Mesenchymal stem cell (in vitro differentiated cells and primary cell): ENCODE results near the gene ETFA.
A peak's percentile ranks its signal among the peaks of the same experiment; 100 is the strongest.

Experiments used
- DNase-seq: peaks from one replicate; pipeline ENCODE4 v3.0.0-alpha.2; 2013
- H2AFZ ChIP-seq: one replicate; pipeline ENCODE4 v1.6.1; 2013; ENCODE audit warnings: low read depth, mild to moderate bottlenecking, control low read depth, inconsistent platforms, low read length, moderate library complexity
- H2AK5ac ChIP-seq: 2 replicates; pipeline ENCODE4 v1.6.1; 2013; ENCODE audit warnings: low read length, moderate library complexity, mild to moderate bottlenecking, inconsistent platforms; ENCODE audit not compliant: severe bottlenecking
- H2BK120ac ChIP-seq: one replicate; pipeline ENCODE4 v1.6.1; 2013; ENCODE audit warnings: low read depth, mild to moderate bottlenecking, inconsistent platforms, low read length, moderate library complexity
- H2BK12ac ChIP-seq, 2 experiments: one replicate each; pipeline ENCODE4 v1.6.1; 2013; ENCODE audit warnings: inconsistent platforms in 2 of 2, low read length in 2 of 2, mild to moderate bottlenecking in 2 of 2, moderate library complexity in 2 of 2, control low read depth in 1 of 2
- H2BK15ac ChIP-seq: one replicate; pipeline ENCODE4 v1.6.1; 2013; ENCODE audit warnings: mild to moderate bottlenecking, low read depth, inconsistent platforms; ENCODE audit not compliant: poor library complexity, severe bottlenecking
- H2BK5ac ChIP-seq: 2 replicates; pipeline ENCODE4 v1.6.1; 2013; ENCODE audit warnings: low read depth, mild to moderate bottlenecking, low read length, control low read depth, inconsistent platforms; ENCODE audit not compliant: poor library complexity, severe bottlenecking
- H3K14ac ChIP-seq, 2 experiments: one replicate each; pipeline ENCODE4 v1.6.1; 2013; ENCODE audit warnings: inconsistent platforms in 2 of 2, low read length in 2 of 2, control low read depth in 1 of 2, mild to moderate bottlenecking in 1 of 2, moderate library complexity in 1 of 2
- H3K18ac ChIP-seq, 2 experiments: one replicate each; pipeline ENCODE4 v1.6.1; 2013; ENCODE audit warnings: inconsistent platforms in 2 of 2, low read length in 2 of 2, control low read depth in 1 of 2, low read depth in 1 of 2, mild to moderate bottlenecking in 1 of 2
- H3K23ac ChIP-seq, 2 experiments: one replicate each; pipeline ENCODE4 v1.6.1; 2013; ENCODE audit warnings: inconsistent platforms in 2 of 2, low read length in 2 of 2, mild to moderate bottlenecking in 2 of 2, moderate library complexity in 2 of 2, control low read depth in 1 of 2
- H3K27ac ChIP-seq: 2 replicates; pipeline ENCODE4 v1.5.1; 2013; ENCODE audit warnings: mild to moderate bottlenecking, moderate library complexity, low read length, control low read depth, inconsistent platforms; ENCODE audit not compliant: poor library complexity, severe bottlenecking
- H3K27me3 ChIP-seq, 2 experiments: 2 replicates each; pipeline versions ENCODE4 v1.6.1 to v1.7.0; 2013; ENCODE audit warnings: low read length in 2 of 2, mild to moderate bottlenecking in 2 of 2, moderate library complexity in 2 of 2, control low read depth in 1 of 2, inconsistent platforms in 1 of 2; ENCODE audit not compliant: control insufficient read depth in 1 of 2, insufficient read depth in 1 of 2
- H3K36me3 ChIP-seq, 2 experiments: 2 replicates each; pipeline versions ENCODE4 v1.6.1 to v1.7.0; 2013; ENCODE audit warnings: low read length in 2 of 2, control low read depth in 1 of 2, inconsistent platforms in 1 of 2, low read depth in 1 of 2, mild to moderate bottlenecking in 1 of 2; ENCODE audit not compliant: insufficient read depth in 2 of 2, control insufficient read depth in 1 of 2
- H3K4ac ChIP-seq, 2 experiments: one replicate each; pipeline ENCODE4 v1.6.1; 2013; ENCODE audit warnings: inconsistent platforms in 2 of 2, low read length in 2 of 2, mild to moderate bottlenecking in 2 of 2, moderate library complexity in 2 of 2, control low read depth in 1 of 2, low read depth in 1 of 2
- H3K4me1 ChIP-seq: 2 replicates; pipeline ENCODE4 v1.6.1; 2013; ENCODE audit warnings: low read depth, low read length, control low read depth; ENCODE audit not compliant: control insufficient read depth, insufficient read depth
- H3K4me2 ChIP-seq: 2 replicates; pipeline ENCODE4 v1.6.1; 2013; ENCODE audit warnings: low read length, mild to moderate bottlenecking, inconsistent platforms; ENCODE audit not compliant: poor library complexity, severe bottlenecking
- H3K4me3 ChIP-seq, 2 experiments: 2 replicates each; pipeline versions ENCODE4 v1.5.1 to v1.7.0; 2013; ENCODE audit warnings: low read length in 2 of 2, mild to moderate bottlenecking in 2 of 2, control low read depth in 1 of 2, low read depth in 1 of 2; ENCODE audit not compliant: insufficient read depth in 1 of 2
- H3K79me1 ChIP-seq: replicated peaks from 2 replicates; pipeline ENCODE4 v1.6.1; 2013; ENCODE audit warnings: mild to moderate bottlenecking, control low read depth, low read length, inconsistent platforms; ENCODE audit not compliant: poor library complexity, severe bottlenecking
- H3K9ac ChIP-seq: 2 replicates; pipeline ENCODE4 v1.7.0; 2013; ENCODE audit warnings: mild to moderate bottlenecking, low read length, moderate library complexity
- H3K9me3 ChIP-seq: 2 replicates; pipeline ENCODE4 v1.7.0; 2013; ENCODE audit warnings: mild to moderate bottlenecking, low read length; ENCODE audit not compliant: control insufficient read depth
- H4K8ac ChIP-seq: one replicate; pipeline ENCODE4 v1.6.1; 2013; ENCODE audit warnings: inconsistent platforms, mild to moderate bottlenecking, low read length, moderate library complexity
- H4K91ac ChIP-seq: one replicate; pipeline ENCODE4 v1.6.1; 2013; ENCODE audit warnings: mild to moderate bottlenecking, low read length, inconsistent platforms
- WGBS: methylation state at CpG from one replicate; pipeline ENCODE4 v1.1.7; 2013; ENCODE audit warnings: mixed read lengths; 5-methylcytosine and 5-hydroxymethylcytosine counted together

Gene ETFA

GRCh38 chr15:76293361-76293760 lies 17.9 kb downstream of the ETFA start:
- no peak overlapping the region for H3K27ac ChIP-seq
- no peak overlapping the region for H4K8ac ChIP-seq
- no peak overlapping the region for H3K4me3 ChIP-seq
- peak; percentile 28 for DNase-seq
- H3K4me2 ChIP-seq, result no peak overlapping the region
- peaks cover 18% of the 10 kb centered on the region for H3K79me1 ChIP-seq
- no peak overlapping the region for H2BK15ac ChIP-seq
- no peak overlapping the region for H3K18ac ChIP-seq
- no peaks in the 10 kb centered on the region for H3K4me1 ChIP-seq
- H3K9ac ChIP-seq, result peak overlapping the region; percentile 15
- H2BK5ac ChIP-seq, result no peak overlapping the region
- no peaks in the 10 kb centered on the region for H3K9me3 ChIP-seq
- 29% methylated on average over 1 of the region's 1 CpG for WGBS
- no peak overlapping the region for H3K14ac ChIP-seq
- no peak overlapping the region for H3K23ac ChIP-seq
- no peak overlapping the region for H2AK5ac ChIP-seq
- H4K91ac ChIP-seq, result no peak overlapping the region
- H3K27me3 ChIP-seq, result no peaks in the 10 kb centered on the region
- peaks cover 3 to 18% of the 10 kb centered on the region in 2 experiments for H3K36me3 ChIP-seq
- no peak overlapping the region for H2AFZ ChIP-seq
- no peak overlapping the region for H2BK120ac ChIP-seq
- H3K4ac ChIP-seq, result no peak overlapping the region
- no peak overlapping the region for H2BK12ac ChIP-seq

DNA sequence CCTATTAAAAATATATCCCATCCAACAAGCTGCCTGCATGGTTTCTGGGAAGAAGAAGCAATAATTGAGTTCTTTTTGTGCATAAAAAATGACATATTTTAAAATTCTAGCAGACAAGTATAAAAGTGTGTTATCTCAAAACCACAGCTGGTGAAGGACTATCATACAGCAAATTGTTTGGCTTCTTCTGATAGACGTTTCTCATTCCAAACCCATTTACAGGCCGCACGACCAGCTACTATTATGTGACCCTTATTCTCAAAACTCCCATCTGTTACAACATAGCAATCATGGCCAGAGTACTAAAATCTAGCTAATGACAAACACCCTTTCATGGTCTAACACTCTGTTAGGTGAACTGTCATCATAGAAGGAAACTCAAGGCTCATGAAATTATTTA lies 21.7 kb downstream of the ETFA start:
- Histone ChIP-seq H4K8ac (no peak overlapping the region), H3K4ac (no peak overlapping the region), H3K36me3 (peaks cover 5 to 41% of the 10 kb centered on the region in 2 experiments), H3K18ac (no peak overlapping the region), H2AK5ac (no peak overlapping the region), H3K27ac (no peak overlapping the region), H3K27me3 (no peaks in the 10 kb centered on the region), H3K79me1 (peaks cover 12% of the 10 kb centered on the region), H3K9me3 (no peaks in the 10 kb centered on the region), H2AFZ (no peak overlapping the region), H3K14ac (no peak overlapping the region), H2BK12ac (no peak overlapping the region), H4K91ac (no peak overlapping the region), H2BK5ac (no peak overlapping the region), H3K9ac (no peak overlapping the region), H3K4me1 (no peaks in the 10 kb centered on the region), H2BK15ac (no peak overlapping the region), H3K23ac (no peak overlapping the region), H3K4me3 (no peak overlapping the region), H2BK120ac (no peak overlapping the region), H3K4me2 (no peak overlapping the region)
- DNase-seq, result no peak
- 87% methylated on average over 3 of the region's 3 CpGs for WGBS

DNA sequence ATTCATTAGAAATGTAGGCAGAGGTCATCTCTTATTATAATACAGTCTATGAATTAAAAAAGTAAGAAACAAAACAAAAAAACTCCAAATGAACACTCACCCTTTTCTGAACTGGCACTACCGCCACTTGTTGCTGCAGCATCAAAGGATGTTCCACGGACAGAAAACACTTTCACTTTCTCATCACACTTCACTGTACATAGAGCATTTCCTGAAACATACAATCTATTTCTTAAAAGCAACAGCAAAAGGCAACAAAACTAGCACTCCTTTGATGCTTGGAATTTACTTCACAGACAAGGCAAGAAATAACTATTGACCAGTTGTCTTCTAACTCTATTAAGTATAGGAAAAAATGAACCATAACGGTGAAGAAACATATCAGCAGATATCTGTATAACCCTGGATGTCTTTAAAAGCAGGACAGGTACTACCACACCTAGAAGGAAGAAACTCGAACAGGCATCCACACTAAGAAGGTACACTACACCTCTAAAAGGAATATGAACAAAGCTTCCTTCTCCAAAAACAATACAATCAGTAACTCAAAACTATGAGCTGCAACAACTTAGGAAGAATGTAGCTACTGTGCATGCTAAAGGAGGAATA lies 24.9 kb downstream of the ETFA start:
- Histone ChIP-seq H3K79me1 (peaks cover 12% of the 10 kb centered on the region), H3K14ac (no peak overlapping the region), H3K9me3 (no peaks in the 10 kb centered on the region), H2BK12ac (no peak overlapping the region), H3K4ac (no peak overlapping the region), H3K9ac (peak overlapping the region; percentile 61), H3K36me3 (peaks cover 17 to 66% of the 10 kb centered on the region in 2 experiments), H3K23ac (no peak overlapping the region), H3K4me1 (no peaks in the 10 kb centered on the region), H3K4me2 (no peak overlapping the region), H3K27ac (no peak overlapping the region), H2AK5ac (no peak overlapping the region), H2BK120ac (no peak overlapping the region), H3K27me3 (no peaks in the 10 kb centered on the region), H2BK5ac (no peak overlapping the region), H3K4me3 (peak overlapping the region in 1 of 2 experiments; percentile 64), H4K8ac (no peak overlapping the region), H4K91ac (no peak overlapping the region), H2AFZ (no peak overlapping the region), H2BK15ac (no peak overlapping the region), H3K18ac (no peak overlapping the region)
- 93% methylated on average over 3 of the region's 4 CpGs for WGBS
- peak; percentile 28 for DNase-seq

- Histone ChIP-seq H3K14ac (no peak overlapping the region), H3K79me1 (peaks cover 11% of the 10 kb centered on the region), H3K18ac (no peak overlapping the region), H3K4ac (no peak overlapping the region), H2BK5ac (no peak overlapping the region), H3K36me3 (peaks cover 18 to 68% of the 10 kb centered on the region in 2 experiments), H3K9me3 (no peaks in the 10 kb centered on the region), H2BK12ac (no peak overlapping the region), H2BK15ac (no peak overlapping the region), H3K4me3 (no peak overlapping the region), H4K91ac (no peak overlapping the region), H2AK5ac (no peak overlapping the region), H3K27ac (no peak overlapping the region), H3K4me1 (no peaks in the 10 kb centered on the region), H3K4me2 (no peak overlapping the region), H3K23ac (no peak overlapping the region), H2AFZ (no peak overlapping the region), H2BK120ac (no peak overlapping the region), H4K8ac (no peak overlapping the region), H3K27me3 (no peaks in the 10 kb centered on the region), H3K9ac (no peak overlapping the region)
- 100% methylated on average over 1 of the region's 1 CpG for WGBS
- peak; percentile 19 for DNase-seq
These were observed 25.9 kb downstream of the ETFA start for GRCh38 chr15:76285241-76285825.
